Measurements from ENCODE around the gene MBL2. TPM values are rescaled to one million over a fixed set of nuclear protein-coding genes. Genes with fewer than 3 reads are reported as not detected.

The MBL2 gene
- total and polyA plus RNA-seq, 3 donors from 2014 or later = 0.08 to 0.16 (median 0.12) TPM

GRCh38 chr10:52740913-52741675, 31.5 kb downstream of the MBL2 start:
- TF ChIP-seq POLR2A (IDR thresholded peaks at IDR 0.05) (no peak), CTCF (IDR thresholded peaks at IDR 0.05) (peak; percentile 65 to 84 (median 72))
- no peaks in the 10 kb centered on the region for H3K4me1 ChIP-seq
- DNase-seq = peak; percentile 76
- H3K4me3 ChIP-seq = no peak overlapping the region
- WGBS, 2 donors = 60 to 61% methylated on average over 5 of the region's 5 CpGs
- H3K9me3 ChIP-seq = no peaks in the 10 kb centered on the region
- H3K27ac ChIP-seq = no peak overlapping the region
- H3K27me3 ChIP-seq = no peaks in the 10 kb centered on the region
- no peaks in the 10 kb centered on the region for H3K36me3 ChIP-seq (ENCODE audit: low read depth, missing control alignments)
- intact Hi-C loops (cut with DNase I; ENCODE audit: low total_unique reads) = no loop called here

- H3K9me3 ChIP-seq = no peaks in the 10 kb centered on the region
- DNase-seq = no peak
- H3K27me3 ChIP-seq = no peaks in the 10 kb centered on the region
- no peak overlapping the region for H3K27ac ChIP-seq
- no peaks in the 10 kb centered on the region for H3K4me1 ChIP-seq
- WGBS, 2 donors = 94 to 100% methylated on average over 1 of the region's 1 CpG
- no peaks in the 10 kb centered on the region for H3K36me3 ChIP-seq (ENCODE audit: low read depth, missing control alignments)
- H3K4me3 ChIP-seq = no peak overlapping the region
- intact Hi-C loops (cut with DNase I; ENCODE audit: low total_unique reads) = no loop called here
- TF ChIP-seq POLR2A (IDR thresholded peaks at IDR 0.05) = no peak
- no peak for TF ChIP-seq CTCF (IDR thresholded peaks at IDR 0.05)
Observed at GRCh38 chr10:52740155-52740549, 32.4 kb downstream of the MBL2 start.

- intact Hi-C loops (cut with DNase I; ENCODE audit: low total_unique reads) = no loop called here
Observed at GRCh38 chr10:52739380-52740154, 33.0 kb downstream of the MBL2 start.

GRCh38 chr10:52738951-52739350, 33.6 kb downstream of the MBL2 start:
- TF ChIP-seq POLR2A (IDR thresholded peaks at IDR 0.05) = no peak
- TF ChIP-seq CTCF (IDR thresholded peaks at IDR 0.05) = no peak
- Histone ChIP-seq H3K4me1 (no peaks in the 10 kb centered on the region), H3K36me3 (ENCODE audit: low read depth, missing control alignments) (no peaks in the 10 kb centered on the region), H3K4me3 (no peak overlapping the region), H3K9me3 (no peaks in the 10 kb centered on the region), H3K27ac (no peak overlapping the region), H3K27me3 (no peaks in the 10 kb centered on the region)
- no peak for DNase-seq
- WGBS, 2 donors = 90 to 92% methylated on average over 5 of the region's 5 CpGs
- intact Hi-C loops (cut with DNase I; ENCODE audit: low total_unique reads) = no loop called here

More at GRCh38 chr10:52739380-52740154, 33.0 kb downstream of the MBL2 start:
- no peaks in the 10 kb centered on the region for H3K4me1 ChIP-seq
- no peaks in the 10 kb centered on the region for H3K27me3 ChIP-seq
- TF ChIP-seq POLR2A (IDR thresholded peaks at IDR 0.05) (no peak), CTCF (IDR thresholded peaks at IDR 0.05) (no peak)
- no peak overlapping the region for H3K27ac ChIP-seq
- H3K4me3 ChIP-seq = no peak overlapping the region
- no peaks in the 10 kb centered on the region for H3K36me3 ChIP-seq (ENCODE audit: low read depth, missing control alignments)
- 57 to 81% methylated on average over 3 of the region's 3 CpGs for WGBS, 2 donors
- no peaks in the 10 kb centered on the region for H3K9me3 ChIP-seq
- no peak for DNase-seq

All from testis (tissue), 3 donors.